ENCODE measurements around the gene FBXW9. TPM values are rescaled to one million over a fixed set of nuclear protein-coding genes. Genes with fewer than 3 reads are reported as not detected.
A peak's percentile ranks its signal among the peaks of the same experiment; 100 is the strongest.

The FBXW9 gene
- total and polyA plus RNA-seq, 2 of the 13 experiments (the other 11 are each of a cell fraction or from before 2014, with no cell fraction given), result 5.7 to 6.1 TPM

GRCh38 chr19:12669270-12670158, 26.9 kb downstream of the FBXW9 start (continued):
- TF ChIP-seq, protein P1, sequence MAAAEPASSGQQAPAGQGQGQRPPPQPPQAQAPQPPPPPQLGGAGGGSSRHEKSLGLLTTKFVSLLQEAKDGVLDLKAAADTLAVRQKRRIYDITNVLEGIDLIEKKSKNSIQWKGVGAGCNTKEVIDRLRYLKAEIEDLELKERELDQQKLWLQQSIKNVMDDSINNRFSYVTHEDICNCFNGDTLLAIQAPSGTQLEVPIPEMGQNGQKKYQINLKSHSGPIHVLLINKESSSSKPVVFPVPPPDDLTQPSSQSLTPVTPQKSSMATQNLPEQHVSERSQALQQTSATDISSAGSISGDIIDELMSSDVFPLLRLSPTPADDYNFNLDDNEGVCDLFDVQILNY (CRISPR knock-in tag; conservative IDR thresholded peaks at IDR 0.05), result 0 out of 2 replicates have a peak, but pooled peaks have one; percentile 19
- TF ChIP-seq ZBED4 (CRISPR knock-in tag; IDR thresholded peaks at IDR 0.05; ENCODE audit: borderline replicate concordance) (peak; percentile 56; the same call in 1 of the 2 replicates), LBX2 (CRISPR knock-in tag; IDR thresholded peaks at IDR 0.05; ENCODE audit: borderline replicate concordance) (no peak), MED13 (CRISPR knock-in tag; IDR thresholded peaks at IDR 0.05) (no peak), NFRKB (IDR thresholded peaks at IDR 0.05) (no peak), ZNF24 (IDR thresholded peaks at IDR 0.05) (peak; percentile 48; the same call in 1 of the 2 replicates), ZNF362 (CRISPR knock-in tag; IDR thresholded peaks at IDR 0.05; ENCODE audit: borderline replicate concordance) (no peak), SP140L (CRISPR knock-in tag; IDR thresholded peaks at IDR 0.05; ENCODE audit: borderline replicate concordance) (no peak), ZNF605 (CRISPR knock-in tag; IDR thresholded peaks at IDR 0.05) (0 out of 2 replicates have a peak, but pooled peaks have one; percentile 2)
- TF ChIP-seq, protein P2, sequence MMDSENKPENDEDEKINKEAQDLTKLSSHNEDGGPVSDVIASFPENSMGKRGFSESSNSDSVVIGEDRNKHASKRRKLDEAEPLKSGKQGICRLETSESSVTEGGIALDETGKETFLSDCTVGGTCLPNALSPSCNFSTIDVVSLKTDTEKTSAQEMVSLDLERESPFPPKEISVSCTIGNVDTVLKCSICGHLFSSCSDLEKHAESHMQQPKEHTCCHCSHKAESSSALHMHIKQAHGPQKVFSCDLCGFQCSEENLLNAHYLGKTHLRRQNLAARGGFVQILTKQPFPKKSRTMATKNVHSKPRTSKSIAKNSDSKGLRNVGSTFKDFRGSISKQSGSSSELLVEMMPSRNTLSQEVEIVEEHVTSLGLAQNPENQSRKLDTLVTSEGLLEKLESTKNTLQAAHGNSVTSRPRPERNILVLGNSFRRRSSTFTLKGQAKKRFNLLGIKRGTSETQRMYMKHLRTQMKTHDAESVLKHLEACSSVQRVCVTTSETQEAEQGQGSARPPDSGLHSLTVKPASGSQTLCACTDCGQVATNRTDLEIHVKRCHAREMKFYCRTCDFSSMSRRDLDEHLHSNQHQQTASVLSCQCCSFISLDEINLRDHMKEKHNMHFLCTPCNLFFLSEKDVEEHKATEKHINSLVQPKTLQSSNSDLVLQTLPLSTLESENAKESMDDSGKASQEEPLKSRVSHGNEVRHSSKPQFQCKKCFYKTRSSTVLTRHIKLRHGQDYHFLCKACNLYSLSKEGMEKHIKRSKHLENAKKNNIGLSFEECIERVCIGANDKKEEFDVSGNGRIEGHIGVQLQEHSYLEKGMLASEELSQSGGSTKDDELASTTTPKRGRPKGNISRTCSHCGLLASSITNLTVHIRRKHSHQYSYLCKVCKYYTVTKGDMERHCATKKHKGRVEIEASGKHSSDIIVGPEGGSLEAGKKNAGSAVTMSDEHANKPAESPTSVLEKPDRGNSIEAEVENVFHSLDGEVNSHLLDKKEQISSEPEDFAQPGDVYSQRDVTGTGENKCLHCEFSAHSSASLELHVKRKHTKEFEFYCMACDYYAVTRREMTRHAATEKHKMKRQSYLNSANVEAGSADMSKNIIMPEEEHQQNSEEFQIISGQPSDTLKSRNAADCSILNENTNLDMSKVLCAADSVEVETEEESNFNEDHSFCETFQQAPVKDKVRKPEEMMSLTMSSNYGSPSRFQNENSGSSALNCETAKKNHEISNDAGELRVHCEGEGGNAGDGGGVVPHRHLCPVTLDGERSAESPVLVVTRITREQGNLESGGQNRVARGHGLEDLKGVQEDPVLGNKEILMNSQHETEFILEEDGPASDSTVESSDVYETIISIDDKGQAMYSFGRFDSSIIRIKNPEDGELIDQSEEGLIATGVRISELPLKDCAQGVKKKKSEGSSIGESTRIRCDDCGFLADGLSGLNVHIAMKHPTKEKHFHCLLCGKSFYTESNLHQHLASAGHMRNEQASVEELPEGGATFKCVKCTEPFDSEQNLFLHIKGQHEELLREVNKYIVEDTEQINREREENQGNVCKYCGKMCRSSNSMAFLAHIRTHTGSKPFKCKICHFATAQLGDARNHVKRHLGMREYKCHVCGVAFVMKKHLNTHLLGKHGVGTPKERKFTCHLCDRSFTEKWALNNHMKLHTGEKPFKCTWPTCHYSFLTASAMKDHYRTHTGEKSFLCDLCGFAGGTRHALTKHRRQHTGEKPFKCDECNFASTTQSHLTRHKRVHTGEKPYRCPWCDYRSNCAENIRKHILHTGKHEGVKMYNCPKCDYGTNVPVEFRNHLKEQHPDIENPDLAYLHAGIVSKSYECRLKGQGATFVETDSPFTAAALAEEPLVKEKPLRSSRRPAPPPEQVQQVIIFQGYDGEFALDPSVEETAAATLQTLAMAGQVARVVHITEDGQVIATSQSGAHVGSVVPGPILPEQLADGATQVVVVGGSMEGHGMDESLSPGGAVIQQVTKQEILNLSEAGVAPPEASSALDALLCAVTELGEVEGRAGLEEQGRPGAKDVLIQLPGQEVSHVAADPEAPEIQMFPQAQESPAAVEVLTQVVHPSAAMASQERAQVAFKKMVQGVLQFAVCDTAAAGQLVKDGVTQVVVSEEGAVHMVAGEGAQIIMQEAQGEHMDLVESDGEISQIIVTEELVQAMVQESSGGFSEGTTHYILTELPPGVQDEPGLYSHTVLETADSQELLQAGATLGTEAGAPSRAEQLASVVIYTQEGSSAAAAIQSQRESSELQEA (CRISPR knock-in tag; IDR thresholded peaks at IDR 0.05; ENCODE audit: not compliant biosample characterization), result peak; percentile 18
- TF ChIP-seq, protein P3, sequence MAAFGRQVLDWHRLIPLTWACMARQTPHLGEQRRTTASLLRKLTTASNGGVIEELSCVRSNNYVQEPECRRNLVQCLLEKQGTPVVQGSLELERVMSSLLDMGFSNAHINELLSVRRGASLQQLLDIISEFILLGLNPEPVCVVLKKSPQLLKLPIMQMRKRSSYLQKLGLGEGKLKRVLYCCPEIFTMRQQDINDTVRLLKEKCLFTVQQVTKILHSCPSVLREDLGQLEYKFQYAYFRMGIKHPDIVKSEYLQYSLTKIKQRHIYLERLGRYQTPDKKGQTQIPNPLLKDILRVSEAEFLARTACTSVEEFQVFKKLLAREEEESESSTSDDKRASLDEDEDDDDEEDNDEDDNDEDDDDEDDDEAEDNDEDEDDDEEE (CRISPR knock-in tag; IDR thresholded peaks at IDR 0.05), result peak; percentile 68; the same call in 1 of the 2 replicates
